ENCODE data around the gene PCDHGB7.
"Not testable (repeated sequence)": the region's sequence is repeated elsewhere in the genome, so short reads cannot be mapped to it uniquely, and the experiment has no call there.

PCDHGB7 gene

GRCh38 chr5:141430332-141431113 lies 13.0 kb downstream of the PCDHGB7 start, which contains the start of gene PCDHGA12:
Gene PCDHGA12 (plus strand): TSS chr5:141430507. CDS start chr5:141430760, 253 bp downstream.
- no peak for DNase-seq

GRCh38 chr5:141431286-141431685 lies 13.8 kb downstream of the PCDHGB7 start:
- no peak for DNase-seq

GRCh38 chr5:141432308-141432707 lies 14.8 kb downstream of the PCDHGB7 start:
- DNase-seq, result not testable (repeated sequence)

DNA sequence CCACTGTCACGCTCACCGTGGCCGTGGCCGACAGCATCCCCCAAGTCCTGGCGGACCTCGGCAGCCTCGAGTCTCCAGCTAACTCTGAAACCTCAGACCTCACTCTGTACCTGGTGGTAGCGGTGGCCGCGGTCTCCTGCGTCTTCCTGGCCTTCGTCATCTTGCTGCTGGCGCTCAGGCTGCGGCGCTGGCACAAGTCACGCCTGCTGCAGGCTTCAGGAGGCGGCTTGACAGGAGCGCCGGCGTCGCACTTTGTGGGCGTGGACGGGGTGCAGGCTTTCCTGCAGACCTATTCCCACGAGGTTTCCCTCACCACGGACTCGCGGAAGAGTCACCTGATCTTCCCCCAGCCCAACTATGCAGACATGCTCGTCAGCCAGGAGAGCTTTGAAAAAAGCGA lies 15.2 kb downstream of the PCDHGB7 start:
- DNase-seq, result not testable (repeated sequence)

DNA sequence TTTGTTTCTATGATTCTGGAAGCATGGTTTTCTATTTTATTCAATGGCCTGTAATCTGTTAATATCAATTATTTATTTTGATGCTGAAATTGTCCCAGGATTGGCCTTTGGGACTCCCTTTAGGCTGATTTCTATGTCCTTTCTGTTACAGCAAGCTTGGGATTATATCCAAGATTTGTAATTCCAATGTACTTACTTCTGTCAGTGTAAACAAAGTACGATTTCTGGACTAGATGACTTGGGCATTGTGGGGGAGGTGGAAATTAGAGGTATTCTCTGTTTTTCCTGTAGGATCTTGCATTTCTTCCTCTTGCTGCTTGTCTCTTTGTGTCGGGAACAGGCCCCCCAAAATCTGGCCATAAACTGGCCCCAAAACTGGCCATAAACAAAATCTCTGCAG lies 16.5 kb downstream of the PCDHGB7 start:
- DNase-seq, result no peak

- DNase-seq, result no peak
Observed at GRCh38 chr5:141437221-141437620, 19.7 kb downstream of the PCDHGB7 start.

DNA sequence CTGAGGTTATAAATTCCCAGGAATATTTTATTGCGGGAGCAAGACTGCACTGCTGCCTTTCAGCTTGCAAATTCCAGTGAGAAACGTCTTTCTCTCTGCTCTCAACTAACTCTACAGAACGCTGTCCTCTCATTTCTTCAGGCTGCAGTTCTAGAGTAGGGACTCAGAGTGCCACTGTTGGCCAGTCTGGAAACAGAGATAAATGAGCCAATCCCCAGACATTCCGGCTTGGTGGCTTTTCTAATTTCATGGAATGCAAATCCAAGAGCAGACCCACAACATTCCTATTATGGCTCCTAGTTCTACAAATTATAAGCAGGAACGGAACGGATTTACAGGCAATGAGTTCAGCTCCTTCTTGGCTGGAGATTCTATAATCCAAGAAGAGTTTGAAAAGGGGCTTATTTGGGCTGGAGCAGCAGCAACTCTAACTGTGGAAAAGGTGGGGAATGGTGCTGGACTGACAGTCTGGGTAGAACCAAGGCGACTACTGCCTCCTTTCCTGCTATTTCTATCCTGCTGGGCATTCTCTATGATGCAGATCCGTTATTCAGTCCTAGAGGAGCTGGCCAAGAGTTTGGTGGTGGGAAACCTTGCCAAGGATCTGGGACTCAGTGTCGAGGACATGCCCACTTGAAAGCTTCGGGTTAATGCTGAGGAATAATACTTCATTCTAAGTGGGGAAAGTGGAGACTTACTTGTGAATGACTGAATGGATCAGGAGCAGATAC lies 22.1 kb downstream of the PCDHGB7 start:
- DNase-seq, result no peak

GRCh38 chr5:141440341-141440740 lies 22.9 kb downstream of the PCDHGB7 start:
- no peak for DNase-seq

GRCh38 chr5:141441571-141442170 lies 24.2 kb downstream of the PCDHGB7 start:
- no peak for DNase-seq

- no peak for DNase-seq
Observed at GRCh38 chr5:141465351-141465750, 47.9 kb downstream of the PCDHGB7 start.

Measured in NCI-H1105 (cell line).